ENCODE results near the gene ZNF784. TPM values are rescaled to one million over a fixed set of nuclear protein-coding genes. Genes with fewer than 3 reads are reported as not detected.

Gene ZNF784
- total and polyA plus RNA-seq, 2 of the 13 experiments (the other 11 are each of a cell fraction or from before 2014, with no cell fraction given): 4.1 to 4.2 TPM

DNA sequence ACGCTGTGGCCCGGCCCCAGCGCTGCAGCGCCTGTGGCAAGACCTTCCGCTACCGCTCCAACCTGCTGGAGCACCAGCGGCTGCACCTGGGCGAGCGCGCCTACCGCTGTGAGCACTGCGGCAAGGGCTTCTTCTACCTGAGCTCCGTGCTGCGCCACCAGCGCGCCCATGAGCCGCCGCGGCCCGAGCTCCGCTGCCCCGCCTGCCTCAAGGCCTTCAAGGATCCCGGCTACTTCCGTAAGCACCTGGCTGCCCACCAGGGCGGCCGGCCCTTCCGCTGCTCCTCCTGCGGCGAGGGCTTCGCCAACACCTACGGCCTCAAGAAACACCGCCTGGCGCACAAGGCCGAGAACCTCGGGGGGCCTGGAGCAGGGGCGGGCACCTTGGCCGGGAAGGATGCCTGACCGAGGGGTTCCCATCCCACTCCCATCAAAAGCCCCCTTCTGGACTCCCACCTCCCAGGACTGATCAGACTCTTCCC is 7.9 kb downstream of the ZNF784 start:
- FAIRE-seq: no peak
- Histone ChIP-seq H3K4me2 (ENCODE audit: low read depth, low read length) (no peak overlapping the region), H3K9ac (ENCODE audit: insufficient read depth, low read depth, low read length) (no peak overlapping the region), H3K4me3 (replicated peaks in 1 of 3; ENCODE audit: insufficient read depth in 1 of 3, low read depth in 2 of 3, low read length in 3 of 3) (no peak overlapping the region), H3K4me1 (ENCODE audit: insufficient read depth, low read length) (peaks cover 8% of the 10 kb centered on the region), H4K20me1 (ENCODE audit: insufficient read depth, low read length) (no peaks in the 10 kb centered on the region), H3K27me3 (ENCODE audit: control insufficient read depth in 1 of 2, insufficient read depth in 2 of 2, low read length in 2 of 2) (no peaks in the 10 kb centered on the region), H3K36me3 (replicated peaks in 1 of 2; ENCODE audit: control insufficient read depth in 1 of 2, insufficient read depth in 2 of 2, low read length in 2 of 2) (peaks cover 2 to 5% of the 10 kb centered on the region in 2 experiments; a peak in 1 of 5 replicates), H2AFZ (ENCODE audit: low read length) (no peak overlapping the region), H3K9me3 (ENCODE audit: low read length) (no peaks in the 10 kb centered on the region), H3K79me2 (ENCODE audit: insufficient read depth, low read length) (no peaks in the 10 kb centered on the region), H3K27ac (ENCODE audit: extremely low read length, insufficient read depth, low read length) (no peak overlapping the region)
- ATAC-seq: no peak; the same call in 2 of the 3 replicates
- no TSS peak for BruUV-seq (replicated peaks)
- POLR2A ChIA-PET: no interaction called here
- TF ChIP-seq ZC3H4 (CRISPR knock-in tag; IDR thresholded peaks at IDR 0.05; ENCODE audit: borderline replicate concordance): no peak
- TF ChIP-seq AGO2 (optimal IDR thresholded peaks at IDR 0.05; ENCODE audit: low read depth, low read length): peak; percentile 46
- TF ChIP-seq ZC3H13 (CRISPR knock-in tag; IDR thresholded peaks at IDR 0.05): peak; percentile 67; the same call in 1 of the 2 replicates
- TF ChIP-seq, protein P1, sequence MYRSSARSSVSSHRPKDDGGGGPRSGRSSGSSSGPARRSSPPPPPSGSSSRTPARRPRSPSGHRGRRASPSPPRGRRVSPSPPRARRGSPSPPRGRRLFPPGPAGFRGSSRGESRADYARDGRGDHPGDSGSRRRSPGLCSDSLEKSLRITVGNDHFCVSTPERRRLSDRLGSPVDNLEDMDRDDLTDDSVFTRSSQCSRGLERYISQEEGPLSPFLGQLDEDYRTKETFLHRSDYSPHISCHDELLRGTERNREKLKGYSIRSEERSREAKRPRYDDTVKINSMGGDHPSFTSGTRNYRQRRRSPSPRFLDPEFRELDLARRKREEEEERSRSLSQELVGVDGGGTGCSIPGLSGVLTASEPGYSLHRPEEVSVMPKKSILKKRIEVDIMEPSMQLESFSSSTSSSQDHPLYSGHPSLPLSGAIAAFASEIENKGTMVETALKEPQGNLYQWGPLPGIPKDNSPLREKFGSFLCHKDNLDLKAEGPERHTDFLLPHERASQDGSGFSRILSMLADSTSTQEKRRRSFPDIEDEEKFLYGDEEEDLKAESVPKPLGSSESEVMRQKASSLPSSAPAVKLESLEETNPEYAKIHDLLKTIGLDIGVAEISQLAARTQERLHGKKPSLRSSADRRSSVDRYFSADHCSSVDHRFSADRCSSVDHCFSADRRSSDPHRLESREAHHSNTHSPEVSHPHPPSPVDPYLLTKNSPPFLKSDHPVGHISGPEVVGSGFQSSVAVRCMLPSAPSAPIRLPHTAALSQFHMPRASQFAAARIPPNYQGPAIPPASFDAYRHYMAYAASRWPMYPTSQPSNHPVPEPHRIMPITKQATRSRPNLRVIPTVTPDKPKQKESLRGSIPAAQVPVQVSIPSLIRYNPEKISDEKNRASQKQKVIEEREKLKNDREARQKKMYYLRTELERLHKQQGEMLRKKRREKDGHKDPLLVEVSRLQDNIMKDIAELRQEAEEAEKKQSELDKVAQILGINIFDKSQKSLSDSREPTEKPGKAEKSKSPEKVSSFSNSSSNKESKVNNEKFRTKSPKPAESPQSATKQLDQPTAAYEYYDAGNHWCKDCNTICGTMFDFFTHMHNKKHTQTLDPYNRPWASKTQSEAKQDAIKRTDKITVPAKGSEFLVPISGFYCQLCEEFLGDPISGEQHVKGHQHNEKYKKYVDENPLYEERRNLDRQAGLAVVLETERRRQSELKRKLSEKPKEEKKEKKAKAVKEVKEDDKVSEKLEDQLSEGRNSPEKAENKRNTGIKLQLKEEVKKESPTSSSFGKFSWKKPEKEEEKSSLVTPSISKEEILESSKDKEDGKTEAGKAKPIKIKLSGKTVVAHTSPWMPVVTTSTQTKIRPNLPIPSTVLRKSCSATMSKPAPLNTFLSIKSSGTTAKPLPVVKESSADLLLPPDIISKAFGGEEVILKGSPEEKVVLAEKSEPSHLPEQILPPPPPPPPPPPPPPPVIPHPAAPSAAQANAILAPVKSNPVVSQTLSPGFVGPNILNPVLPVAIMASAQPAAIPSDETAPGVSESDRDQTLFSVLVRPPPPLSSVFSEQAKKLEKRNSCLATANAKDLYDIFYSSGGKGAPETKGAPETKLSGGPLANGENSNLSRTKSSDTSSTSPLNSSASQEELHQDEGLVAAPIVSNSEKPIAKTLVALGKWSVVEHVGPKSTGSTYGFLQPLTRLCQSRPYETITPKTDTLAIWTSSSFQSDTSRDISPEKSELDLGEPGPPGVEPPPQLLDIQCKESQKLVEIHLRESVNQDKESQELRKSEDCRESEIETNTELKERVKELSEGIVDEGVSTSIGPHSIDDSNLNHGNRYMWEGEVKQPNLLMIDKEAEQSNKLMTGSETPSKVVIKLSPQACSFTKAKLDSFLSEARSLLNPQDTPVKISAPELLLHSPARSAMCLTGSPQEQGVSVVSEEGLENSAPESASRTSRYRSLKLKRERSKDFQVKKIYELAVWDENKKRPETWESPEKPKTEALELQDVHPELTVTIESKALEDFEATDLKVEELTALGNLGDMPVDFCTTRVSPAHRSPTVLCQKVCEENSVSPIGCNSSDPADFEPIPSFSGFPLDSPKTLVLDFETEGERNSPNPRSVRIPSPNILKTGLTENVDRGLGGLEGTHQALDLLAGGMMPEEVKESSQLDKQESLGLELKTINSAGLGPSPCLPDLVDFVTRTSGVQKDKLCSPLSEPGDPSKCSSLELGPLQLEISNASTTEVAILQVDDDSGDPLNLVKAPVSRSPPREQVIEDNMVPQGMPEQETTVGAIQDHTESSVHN (CRISPR knock-in tag; IDR thresholded peaks at IDR 0.05): no peak
- no peak for TF ChIP-seq ZSCAN12 (CRISPR knock-in tag; IDR thresholded peaks at IDR 0.05)
- no peak for DNase-seq (ENCODE audit: low spot score)
- 98% methylated on average over 23 of the region's 38 CpGs for WGBS (ENCODE audit: low lambda C conversion rate)
- in situ Hi-C loops (cut with HindIII; ENCODE audit: extremely low pct_ligation_motif_present, low pct_unique_long_range_greater_than_20kb): no loop called here
- intact Hi-C loops (cut with micrococcal nuclease; ENCODE audit: unreplicated experiment): no loop called here
- CTCF ChIA-PET (ENCODE audit: low intra/inter-chr PET ratio, low total read pairs): no interaction called here

All from HepG2 (cell line).